ENCODE results near the gene ENTPD1. TPM values are rescaled to one million over a fixed set of nuclear protein-coding genes. Genes with fewer than 3 reads are reported as not detected.
"Not testable (repeated sequence)": the region's sequence is repeated elsewhere in the genome, so short reads cannot be mapped to it uniquely, and the experiment has no call there.

Gene ENTPD1
- total RNA-seq, 1 donor from 2014 or later, result 74.1 TPM

DNA sequence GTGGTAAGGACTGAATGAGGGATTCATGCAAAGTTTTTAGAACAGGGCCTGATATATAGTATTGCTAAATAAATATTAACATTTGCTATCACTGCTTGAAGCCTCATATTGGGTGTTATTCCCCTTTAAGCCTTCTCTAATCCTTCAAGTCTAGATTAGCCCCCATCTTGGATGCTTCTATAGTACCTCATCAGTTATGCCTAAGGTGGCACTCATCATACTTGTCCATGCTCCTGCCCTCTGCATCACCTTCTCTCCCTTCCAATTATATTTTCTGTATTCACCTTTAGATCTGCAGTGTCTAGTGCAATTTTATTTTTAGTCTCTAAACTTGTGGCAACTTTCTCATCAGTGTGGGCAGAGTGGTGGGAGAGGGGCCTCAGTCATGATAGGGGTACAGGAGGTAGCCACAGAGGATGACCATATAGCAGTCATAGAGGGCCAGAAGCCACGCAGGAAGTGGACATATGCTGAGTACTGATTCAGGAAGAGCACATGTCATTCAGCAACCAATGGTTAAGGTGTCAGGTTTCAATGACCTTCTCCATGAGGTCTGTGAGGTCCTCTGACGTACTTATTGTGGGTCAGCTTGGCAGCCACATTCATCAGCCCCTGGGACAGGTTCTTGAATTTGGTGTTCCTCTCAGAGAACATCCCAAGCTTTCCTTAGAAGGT, 2.5 kb downstream of the ENTPD1 start:
- no peak for DNase-seq (ENCODE audit: low spot score)

DNA sequence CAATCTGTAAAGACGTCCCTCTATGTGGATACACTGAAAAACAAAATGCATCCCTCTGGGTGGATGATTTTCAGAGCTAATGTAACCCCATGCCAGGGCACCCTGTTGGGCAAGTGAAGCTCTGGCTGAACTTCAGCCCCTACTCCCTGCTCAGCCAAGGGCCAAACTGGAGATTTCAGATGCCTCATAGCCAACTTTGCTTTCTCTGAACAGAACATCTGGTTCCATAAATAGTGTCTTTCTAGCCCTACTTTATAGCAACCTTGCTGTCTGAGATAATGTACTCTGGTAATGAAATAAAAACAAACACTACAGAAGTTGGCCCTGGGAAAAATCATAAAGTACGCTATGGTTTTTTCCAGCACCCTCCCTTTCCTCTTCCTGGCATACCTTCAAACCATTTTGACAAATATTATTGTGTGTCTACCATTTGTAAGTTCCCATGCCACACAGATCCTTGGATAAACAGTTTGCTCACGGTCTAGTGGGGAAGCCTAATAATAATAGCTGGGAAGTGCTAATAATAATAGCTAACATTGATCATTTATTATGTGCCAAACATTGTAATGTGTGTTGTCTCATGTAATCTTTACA, 3.4 kb downstream of the ENTPD1 start:
- DNase-seq (ENCODE audit: low spot score), result no peak

DNA sequence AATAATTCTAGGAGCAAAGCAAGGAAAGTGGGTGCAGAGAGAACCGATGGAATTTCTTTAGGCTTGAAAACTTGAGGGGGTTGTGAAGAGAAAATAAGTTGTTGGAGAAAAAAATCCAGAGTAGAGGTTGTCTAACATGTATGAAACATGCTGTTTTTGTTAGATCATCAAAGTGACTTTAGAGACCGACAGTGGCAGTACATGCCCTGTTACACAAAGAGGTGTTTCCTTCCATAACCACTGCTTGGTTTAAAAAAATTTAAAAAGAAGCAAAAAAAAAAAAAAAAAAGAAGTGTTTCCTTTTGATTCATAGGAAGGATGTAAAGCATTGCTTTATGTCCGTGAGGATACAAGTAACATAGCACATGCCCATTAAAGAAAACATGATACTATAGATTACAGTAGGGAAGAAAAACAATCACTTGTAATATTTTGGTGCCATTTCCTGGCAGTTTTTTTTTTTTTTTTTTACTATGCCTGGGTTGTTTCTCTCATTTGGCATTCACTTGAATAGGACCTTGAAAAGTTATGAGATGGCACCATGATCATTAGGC, 6.1 kb downstream of the ENTPD1 start:
- no peak for DNase-seq (ENCODE audit: low spot score)

DNA sequence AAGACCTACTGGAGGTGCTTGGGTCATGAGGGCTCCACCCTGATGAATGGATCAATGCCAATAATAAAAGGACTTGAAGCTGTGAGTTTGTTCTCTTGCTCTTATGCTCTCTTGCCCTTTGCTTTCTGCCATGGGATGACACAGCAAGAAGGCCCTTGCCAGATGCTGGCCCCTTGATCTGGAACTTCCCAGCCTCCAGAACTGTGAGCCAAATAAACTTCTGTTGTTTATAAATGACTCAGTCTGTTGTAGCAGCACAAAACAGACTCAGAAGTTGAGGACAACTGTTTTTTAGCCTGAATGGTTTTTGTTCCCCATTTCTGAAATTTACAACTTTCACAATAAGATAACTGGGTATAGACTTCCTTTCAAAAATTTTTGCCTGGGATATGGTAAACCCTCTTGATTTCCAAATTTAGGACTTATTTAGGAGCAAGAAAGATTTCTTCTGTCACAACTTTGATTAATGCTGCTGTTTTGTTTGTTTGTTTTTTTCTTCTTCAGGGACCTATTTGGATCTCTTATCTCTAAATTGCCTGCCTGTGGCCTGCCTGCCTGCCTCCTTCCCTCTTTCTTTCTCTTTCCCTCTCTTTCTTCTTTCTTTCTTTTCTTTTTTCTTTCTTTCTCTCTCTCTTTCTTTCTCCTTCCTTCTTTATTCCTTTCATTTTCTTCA, 12.1 kb downstream of the ENTPD1 start:
- no peak for DNase-seq (ENCODE audit: low spot score)

DNA sequence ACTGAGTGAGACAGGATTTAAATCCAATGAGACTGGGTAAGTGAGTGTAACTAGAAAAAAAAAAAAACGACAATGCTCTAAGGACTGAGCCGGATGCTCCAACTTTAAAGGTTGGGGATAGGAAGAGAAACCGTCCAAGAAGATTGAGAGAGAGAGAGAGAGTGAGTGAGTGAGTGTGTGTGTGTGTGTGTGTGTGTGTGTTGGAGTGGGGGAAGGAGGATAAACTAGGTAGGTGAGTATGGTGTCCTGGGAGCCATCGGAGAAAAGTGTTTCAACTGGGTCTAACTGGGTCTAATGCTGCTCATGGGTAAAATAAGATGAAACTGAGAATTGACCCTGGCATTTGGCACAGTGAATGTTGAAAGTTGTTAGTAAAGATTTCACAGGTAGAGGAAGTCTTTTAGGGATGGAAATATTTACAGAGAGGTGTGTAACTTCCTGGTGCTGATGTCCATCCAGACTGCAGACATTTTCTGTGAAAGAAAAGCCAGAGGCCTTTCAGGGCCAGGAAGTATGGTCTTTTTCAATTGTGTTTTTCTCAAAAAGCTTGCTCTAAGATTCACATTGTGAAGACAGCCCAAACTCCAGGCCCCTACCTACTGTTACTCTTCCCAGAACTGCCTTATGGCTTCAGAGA, 14.2 kb downstream of the ENTPD1 start:
- no peak for DNase-seq (ENCODE audit: low spot score)

DNA sequence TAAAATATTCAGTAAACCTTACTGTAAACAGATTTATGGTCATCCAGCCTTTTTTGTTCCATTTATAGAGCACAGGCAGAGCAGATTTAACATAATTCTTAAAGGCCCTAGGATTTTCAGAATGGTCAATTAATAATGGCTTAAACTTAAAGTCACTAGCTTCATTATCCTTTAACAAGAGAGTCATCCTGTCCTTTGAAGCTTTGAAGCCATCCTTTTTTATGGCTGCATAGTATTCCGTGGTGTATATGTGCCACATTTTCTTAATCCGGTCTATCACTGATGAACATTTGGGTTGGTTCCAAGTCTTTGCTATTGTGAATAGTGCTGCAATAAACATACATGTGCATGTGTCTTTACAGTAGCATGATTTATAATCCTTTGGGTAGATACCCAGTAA, 17.5 kb downstream of the ENTPD1 start:
- DNase-seq (ENCODE audit: low spot score), result not testable (repeated sequence)

DNA sequence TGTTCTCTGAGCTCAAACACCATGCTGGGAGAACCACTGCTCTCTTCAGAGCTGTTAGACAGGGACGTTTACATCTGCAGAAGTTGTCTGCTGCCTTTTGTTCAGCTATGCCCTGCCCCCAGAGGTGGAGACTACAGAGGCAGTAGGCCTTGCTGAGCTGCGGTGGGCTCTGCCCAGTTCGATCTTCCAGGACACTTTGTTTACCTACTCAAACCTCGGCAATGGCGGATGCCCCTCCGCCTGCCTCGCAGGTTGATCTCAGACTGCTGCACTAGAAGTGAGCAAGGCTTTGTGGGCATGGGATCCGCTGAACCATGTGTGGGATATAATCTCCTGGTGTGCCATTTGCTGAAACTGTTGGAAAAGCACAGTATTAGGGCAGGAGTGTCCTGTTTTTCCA, 21.7 kb downstream of the ENTPD1 start:
- DNase-seq (ENCODE audit: low spot score), result not testable (repeated sequence)

DNA sequence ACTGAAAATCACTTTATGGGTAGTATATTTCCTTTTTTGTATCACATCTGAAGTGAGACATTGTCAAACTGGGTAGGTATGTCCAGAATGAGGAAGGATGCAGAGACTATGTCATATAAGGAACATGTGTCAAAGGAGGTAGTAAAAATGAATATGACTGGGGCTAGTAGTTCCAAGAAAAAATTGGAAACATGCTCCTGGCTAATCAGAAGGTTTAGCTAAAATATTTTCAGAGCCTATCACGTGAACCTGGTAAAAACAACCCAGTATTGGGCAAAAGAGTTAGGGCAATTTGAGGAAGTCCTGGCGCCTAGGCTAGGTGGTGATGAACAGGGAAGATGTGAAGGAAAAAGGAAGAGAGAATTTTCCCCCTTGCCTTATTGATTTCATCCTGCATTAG, 26.4 kb downstream of the ENTPD1 start:
- no peak for DNase-seq (ENCODE audit: low spot score)

DNA sequence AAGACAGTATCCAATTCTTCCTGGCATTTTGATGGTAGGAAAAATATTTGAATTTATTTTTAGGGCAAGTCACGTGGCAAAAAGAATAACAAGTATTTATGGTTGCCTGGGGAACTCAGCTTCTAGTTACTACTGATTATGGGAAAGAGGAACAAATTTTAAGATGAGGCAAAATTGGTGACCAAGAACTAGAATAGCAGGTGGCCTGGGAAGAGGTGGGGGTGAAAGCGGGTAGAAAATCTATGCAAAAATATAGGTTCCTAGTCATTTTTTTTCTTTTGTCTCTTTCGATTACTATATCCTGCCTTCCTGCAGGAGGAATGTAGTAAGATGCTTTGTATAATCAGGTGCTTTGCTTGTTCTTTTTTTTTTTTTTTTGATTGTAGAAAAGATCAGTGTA, 27.8 kb downstream of the ENTPD1 start:
- no peak for DNase-seq (ENCODE audit: low spot score)

DNA sequence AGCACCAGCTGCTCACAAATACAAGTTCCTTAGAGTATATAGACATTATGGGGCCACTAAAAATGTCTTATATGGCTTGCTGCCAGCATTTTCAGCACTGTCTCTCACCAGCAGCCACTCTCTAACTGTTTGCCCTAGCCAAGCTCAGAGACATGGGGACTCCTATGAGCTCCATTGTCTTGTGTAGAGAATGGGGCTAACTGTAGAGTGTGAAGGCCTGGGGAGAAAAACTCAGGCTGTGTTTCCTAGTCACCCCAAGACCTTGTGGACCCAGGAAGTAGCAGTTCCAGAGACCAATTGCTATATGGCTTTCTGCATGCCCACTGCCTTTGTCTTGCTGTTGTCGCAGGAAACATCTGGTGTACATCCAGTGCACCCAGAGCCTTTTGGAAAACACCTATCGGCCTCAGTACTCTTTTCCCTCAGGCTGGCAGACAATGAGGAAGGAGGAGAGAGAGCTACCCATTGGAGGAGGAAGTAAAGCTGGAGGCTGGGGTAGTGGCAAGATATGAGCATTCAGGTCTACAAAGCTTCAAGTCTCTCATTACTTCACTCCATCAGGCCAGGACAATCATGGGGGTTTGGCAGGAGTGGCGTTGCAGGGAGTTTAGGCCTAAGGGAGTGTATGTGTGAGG, 28.4 kb downstream of the ENTPD1 start:
- DNase-seq (ENCODE audit: low spot score), result no peak

DNA sequence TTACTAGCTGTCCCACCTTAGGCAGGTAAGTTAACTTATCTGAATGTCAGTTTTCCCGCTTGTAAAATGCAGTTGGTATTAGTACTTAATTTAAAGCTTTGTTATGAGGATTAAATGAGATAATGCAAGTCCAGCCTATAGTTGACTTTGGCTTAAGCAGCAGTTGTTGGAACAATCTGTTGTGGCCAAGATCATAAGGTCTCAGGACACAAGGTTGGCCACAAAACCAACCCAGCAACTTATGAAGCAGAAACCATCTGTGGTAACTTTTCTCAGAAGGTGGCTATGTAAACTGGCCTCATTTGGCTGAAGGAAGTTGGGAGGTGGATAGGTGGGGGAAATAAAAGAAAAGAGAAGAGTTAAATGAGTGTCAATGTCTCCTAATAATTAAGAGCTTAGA, 29.4 kb downstream of the ENTPD1 start:
- no peak for DNase-seq (ENCODE audit: low spot score)

DNA sequence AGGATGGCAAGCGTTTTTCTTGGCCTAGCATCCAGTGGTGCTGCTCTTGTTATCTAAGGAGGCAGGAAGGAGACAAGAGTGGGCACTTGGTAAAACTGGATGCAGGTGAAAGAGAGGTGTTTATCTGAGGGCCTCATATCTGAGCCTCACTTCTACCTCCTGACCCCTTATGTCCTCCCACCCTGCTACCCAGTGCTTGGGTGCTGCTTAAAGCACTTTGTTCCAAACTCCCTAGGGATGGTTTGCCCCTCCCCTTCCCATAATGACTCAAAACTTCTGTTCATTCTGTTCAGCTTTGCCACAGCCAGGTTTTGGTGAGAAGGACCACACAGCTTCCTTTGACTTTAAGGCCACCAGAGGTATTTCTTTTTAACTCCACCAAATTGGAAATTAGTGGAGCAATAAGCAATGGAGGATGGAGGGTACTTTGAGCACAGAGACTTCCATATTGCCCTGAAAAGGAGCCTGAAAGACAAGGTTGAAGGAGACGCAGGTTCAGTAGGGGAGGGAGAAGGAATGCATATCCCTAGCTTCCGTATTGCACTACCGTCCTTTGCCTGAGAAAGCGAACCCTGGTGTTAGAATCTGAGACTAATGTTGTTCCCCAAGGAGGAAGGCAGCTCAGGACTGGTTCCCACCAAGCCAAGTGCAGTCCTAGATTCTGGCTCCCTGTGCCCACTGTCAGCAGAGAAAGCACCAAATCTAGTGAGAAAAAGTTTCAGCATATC, 30.1 kb downstream of the ENTPD1 start:
- DNase-seq (ENCODE audit: low spot score), result no peak

DNA sequence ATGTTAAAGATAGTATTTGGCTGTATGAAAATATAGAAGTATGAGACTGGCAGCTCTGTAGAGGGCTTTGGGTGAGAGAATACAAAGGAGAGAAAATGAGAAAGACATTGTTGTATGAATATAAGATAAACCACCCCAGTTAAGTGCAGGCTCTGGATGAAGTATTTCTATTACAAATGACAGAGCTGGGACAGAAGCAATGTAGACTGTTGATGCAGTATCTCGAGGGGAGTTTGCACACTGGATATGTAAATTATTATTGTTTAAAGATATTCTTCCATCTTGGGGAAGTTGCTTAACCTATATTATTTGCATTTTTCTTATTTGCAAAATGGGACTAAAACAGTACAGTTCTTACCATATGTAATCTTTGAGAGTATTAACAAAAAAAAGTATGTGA, 31.5 kb downstream of the ENTPD1 start:
- DNase-seq (ENCODE audit: low spot score), result no peak

DNA sequence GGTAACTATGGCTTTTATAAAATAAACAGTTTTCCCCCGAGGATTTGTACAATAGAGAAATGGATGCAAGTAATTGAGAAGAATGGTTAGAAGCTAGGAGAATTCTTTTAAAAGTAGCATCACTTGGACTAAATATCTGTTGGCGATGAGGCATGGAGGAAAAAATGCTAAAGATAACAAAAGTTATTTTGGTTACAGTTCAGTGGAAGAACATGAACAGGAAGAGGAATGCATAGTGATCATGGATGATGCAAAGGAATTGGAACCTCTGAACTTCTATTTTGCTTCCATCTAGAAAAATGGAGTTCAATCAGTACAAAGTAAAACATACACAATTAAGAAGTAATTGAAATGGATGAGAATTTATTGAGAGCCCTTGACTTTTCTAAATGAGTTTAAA, 32.9 kb downstream of the ENTPD1 start:
- no peak for DNase-seq (ENCODE audit: low spot score)

DNA sequence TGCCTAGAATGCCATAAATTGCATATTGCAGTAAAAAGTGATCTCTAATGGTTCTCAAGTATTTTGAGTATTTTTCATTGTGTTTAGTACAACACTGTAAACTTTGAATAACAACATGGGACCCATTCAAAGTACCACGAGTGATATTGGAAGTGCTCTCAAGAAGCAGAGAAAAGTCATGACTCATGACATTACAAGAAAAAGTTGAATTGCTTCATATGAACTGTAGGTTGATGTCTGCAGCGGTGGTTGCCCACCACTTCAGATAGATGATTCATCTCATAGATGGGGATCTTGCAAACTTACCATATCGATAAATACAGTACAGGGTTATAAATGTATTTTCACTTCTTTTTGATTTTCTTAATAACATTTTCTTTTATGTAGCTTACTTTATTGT, 33.9 kb downstream of the ENTPD1 start:
- no peak for DNase-seq (ENCODE audit: low spot score)

DNA sequence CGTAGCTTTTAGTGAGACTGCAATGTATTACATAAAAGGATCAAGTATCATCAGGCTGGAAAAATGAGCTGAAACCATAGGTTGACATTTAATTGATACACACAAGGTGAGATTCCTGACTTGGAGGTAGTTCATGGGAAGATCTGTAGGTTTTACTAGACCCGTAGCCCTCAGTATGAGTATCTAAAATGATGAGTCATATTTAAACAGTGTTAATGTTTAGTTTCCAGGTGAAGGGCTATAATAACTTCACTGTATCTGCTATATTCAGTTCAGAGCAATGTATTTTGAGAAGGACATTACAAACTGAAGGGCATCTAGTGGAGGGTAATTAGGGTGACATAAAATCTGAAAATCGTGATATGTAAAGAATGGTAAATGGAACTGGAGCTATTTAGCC, 35.0 kb downstream of the ENTPD1 start:
- no peak for DNase-seq (ENCODE audit: low spot score)

DNA sequence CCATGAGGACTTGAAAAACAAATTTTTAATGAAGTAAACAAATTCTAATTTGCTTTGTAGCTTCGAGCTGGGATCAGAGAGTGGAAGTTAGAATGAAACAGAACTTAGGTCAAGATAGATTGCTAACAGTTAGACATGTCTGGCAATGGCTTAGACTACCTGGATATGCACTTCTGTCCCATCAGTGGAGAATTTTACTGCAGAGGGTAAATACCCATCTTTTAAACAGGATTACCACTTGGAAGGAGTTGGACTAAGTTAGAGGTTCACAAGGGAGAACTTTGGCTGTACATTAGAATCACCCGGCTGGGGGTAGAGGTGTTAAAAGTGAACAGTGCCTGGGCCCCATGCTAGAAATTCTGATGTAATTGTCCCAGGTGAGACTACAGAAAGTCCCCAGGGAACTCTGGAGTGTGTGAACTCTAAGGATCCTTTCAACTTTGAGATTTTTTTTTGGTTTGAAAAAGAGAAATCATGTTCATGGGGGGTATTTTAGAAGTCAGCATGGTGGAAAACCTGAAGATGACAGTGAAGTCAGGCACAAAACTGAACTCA, 35.5 kb downstream of the ENTPD1 start:
- no peak for DNase-seq (ENCODE audit: low spot score)

DNA sequence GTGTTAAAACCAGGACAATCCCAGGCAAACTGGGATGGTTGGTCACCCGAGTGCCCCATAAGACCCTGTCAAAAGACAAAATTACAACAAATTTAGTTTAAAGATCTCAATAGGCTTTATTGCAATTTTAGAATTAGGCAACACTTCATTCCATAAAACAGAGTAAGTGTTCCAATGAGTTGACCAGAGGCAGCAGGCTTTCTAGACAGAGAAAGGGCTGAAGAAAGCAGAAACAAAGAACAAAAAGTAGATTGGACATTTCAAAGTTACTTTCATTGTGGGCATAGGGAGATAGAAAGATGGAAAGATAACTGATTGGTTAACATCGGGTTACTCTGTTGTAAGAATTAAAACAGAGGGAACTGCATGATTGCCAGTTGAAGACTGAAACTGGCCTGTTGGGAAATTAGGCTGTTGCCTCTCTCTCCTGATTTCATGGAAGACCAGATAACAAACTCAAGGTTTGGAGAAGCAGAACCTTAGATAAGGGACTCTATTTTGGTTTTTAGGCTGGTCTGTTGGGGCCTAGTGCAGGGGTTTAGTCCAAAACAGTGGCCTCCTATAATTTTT, 36.3 kb downstream of the ENTPD1 start:
- no peak for DNase-seq (ENCODE audit: low spot score)

DNA sequence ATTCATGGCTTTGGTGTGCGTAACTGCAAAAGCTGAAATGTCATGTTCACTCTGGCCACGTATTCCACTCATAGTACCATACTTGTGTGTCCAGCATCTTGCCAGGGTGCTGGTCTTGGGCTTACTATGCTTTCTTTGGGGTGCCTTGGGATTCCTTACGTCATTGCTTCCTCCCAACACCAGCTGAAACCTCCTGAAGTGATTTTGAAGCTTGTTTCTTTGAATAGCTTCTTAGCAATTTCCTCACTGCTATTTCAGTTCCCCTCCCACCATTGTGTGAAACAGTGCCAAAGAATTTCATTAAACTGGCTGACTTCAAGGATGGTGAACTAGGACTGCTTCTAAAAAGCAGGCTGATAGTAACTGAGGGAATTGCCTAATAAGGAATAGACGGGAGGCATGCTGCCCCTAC, 36.9 kb downstream of the ENTPD1 start:
- DNase-seq (ENCODE audit: low spot score), result no peak

DNA sequence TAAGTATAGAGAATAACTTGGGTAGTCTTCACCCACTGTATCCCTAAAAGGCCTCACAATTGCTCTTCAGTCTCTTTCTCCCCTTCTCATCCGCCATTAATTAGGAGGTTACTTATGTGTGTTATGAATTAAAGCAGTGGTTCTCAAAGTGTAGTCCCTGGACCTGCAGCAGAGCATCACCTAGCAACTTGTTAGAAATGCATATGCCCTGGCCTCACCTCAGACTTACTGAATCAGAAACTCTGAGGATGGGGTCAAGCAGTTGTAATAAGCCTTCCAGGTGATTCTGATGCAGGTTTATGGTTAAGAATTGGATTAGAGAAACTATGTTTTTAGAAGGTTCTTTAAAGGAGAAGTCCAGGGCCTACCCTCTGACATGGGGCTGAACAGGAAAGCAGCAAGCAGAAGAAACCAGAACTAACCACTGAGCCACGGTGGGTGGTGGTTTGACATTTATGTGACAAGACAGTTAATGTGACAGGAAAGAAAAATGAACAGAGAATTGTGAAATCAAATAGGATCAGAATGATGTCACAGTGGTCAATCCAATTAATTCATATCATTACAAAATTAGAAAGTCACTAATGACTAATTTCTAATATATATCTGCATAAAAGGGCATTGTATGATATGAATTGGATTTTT, 37.6 kb downstream of the ENTPD1 start:
- no peak for DNase-seq (ENCODE audit: low spot score)
